Sigmoid colon (tissue), 4 donors: ENCODE measurements around the gene NAAA.

Experiments used
- EP300 ChIP-seq, 4 donors: sonication (generic); formaldehyde crosslinking; IDR thresholded peaks; one replicate each; pipeline ENCODE4 v1.6.1; 2017; ENCODE audit warnings: antibody characterized with exemption in 4 of 4
- POLR2A ChIP-seq, 2 donors: fragments of 450-650 bp; IDR thresholded peaks; one replicate each; pipeline ENCODE4 v1.6.1; 2016; ENCODE audit warnings: antibody characterized with exemption in 2 of 2, mild to moderate bottlenecking in 2 of 2, moderate library complexity in 2 of 2
- POLR2AphosphoS5 ChIP-seq, 4 donors: sonication (generic); formaldehyde crosslinking; IDR thresholded peaks; one replicate each; pipeline ENCODE4 v1.6.1; 2017; ENCODE audit warnings: antibody characterized with exemption in 4 of 4
- TF ChIP-seq, protein P1 (sequence below), 4 experiments: fragments of 450-650 bp in 3 of 4; fragments of 200-600 bp in 1 of 4; IDR thresholded peaks; one replicate each; pipeline ENCODE4 v1.5.1; 2016 to 2019; ENCODE audit warnings: antibody characterized with exemption in 4 of 4, mild to moderate bottlenecking in 3 of 4, moderate library complexity in 2 of 4

- no peak for TF ChIP-seq POLR2AphosphoS5 (IDR thresholded peaks at IDR 0.05)
- TF ChIP-seq, protein P1, sequence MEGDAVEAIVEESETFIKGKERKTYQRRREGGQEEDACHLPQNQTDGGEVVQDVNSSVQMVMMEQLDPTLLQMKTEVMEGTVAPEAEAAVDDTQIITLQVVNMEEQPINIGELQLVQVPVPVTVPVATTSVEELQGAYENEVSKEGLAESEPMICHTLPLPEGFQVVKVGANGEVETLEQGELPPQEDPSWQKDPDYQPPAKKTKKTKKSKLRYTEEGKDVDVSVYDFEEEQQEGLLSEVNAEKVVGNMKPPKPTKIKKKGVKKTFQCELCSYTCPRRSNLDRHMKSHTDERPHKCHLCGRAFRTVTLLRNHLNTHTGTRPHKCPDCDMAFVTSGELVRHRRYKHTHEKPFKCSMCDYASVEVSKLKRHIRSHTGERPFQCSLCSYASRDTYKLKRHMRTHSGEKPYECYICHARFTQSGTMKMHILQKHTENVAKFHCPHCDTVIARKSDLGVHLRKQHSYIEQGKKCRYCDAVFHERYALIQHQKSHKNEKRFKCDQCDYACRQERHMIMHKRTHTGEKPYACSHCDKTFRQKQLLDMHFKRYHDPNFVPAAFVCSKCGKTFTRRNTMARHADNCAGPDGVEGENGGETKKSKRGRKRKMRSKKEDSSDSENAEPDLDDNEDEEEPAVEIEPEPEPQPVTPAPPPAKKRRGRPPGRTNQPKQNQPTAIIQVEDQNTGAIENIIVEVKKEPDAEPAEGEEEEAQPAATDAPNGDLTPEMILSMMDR (IDR thresholded peaks at IDR 0.05), result no peak
- TF ChIP-seq EP300 (IDR thresholded peaks at IDR 0.05), result no peak
- TF ChIP-seq POLR2A (IDR thresholded peaks at IDR 0.05), result no peak
Measured at GRCh38 chr4:75876218-75876617, 64.6 kb downstream of the NAAA start.
